HG03439 (cell line): ENCODE results near the gene AQP6.
"Not testable (repeated sequence)": the region's sequence is repeated elsewhere in the genome, so short reads cannot be mapped to it uniquely, and the experiment has no call there.

Experiments
- ATAC-seq: cut with Tn5 transposase; IDR thresholded peaks from one replicate; pipeline ENCODE4 v1.9.1; 2021; ENCODE audit warnings: mild to moderate bottlenecking, moderate library complexity; ENCODE audit not compliant: unreplicated experiment

Gene AQP6

GRCh38 chr12:49969027-49969426 is 3.7 kb upstream of the AQP6 start:
- ATAC-seq, result no peak

- ATAC-seq, result no peak
These were observed 2.9 kb upstream of the AQP6 start for GRCh38 chr12:49969651-49970429.

GRCh38 chr12:49970658-49971057 is 2.1 kb upstream of the AQP6 start:
- ATAC-seq, result no peak

GRCh38 chr12:49971141-49971540 is 1.6 kb upstream of the AQP6 start:
- no peak for ATAC-seq

GRCh38 chr12:49972129-49972528 is 618 bp upstream of the AQP6 start:
- ATAC-seq, result no peak

GRCh38 chr12:49973361-49973830 is 649 bp downstream of the AQP6 start:
- ATAC-seq, result no peak

GRCh38 chr12:49974231-49974675 is 1.5 kb downstream of the AQP6 start:
- no peak for ATAC-seq

- no peak for ATAC-seq
These were observed 2.0 kb downstream of the AQP6 start for GRCh38 chr12:49974677-49975317.

GRCh38 chr12:49975318-49975761 is 2.6 kb downstream of the AQP6 start:
- ATAC-seq, result no peak

- no peak for ATAC-seq
These were observed 3.8 kb downstream of the AQP6 start for GRCh38 chr12:49976557-49976956.

GRCh38 chr12:49978125-49978524 is 5.4 kb downstream of the AQP6 start:
- ATAC-seq, result no peak

- ATAC-seq, result no peak
These were observed 6.4 kb downstream of the AQP6 start for GRCh38 chr12:49979016-49979586.

- ATAC-seq, result no peak
These were observed 7.0 kb downstream of the AQP6 start for GRCh38 chr12:49979791-49980190.

- no peak for ATAC-seq
These were observed 8.0 kb downstream of the AQP6 start for GRCh38 chr12:49980501-49981349.

- no peak for ATAC-seq
These were observed 9.7 kb downstream of the AQP6 start for GRCh38 chr12:49982246-49983087.

GRCh38 chr12:49983892-49984291 is 11.1 kb downstream of the AQP6 start:
- no peak for ATAC-seq

GRCh38 chr12:49984476-49985359 is 12.0 kb downstream of the AQP6 start:
- ATAC-seq, result no peak

GRCh38 chr12:49985981-49986380 is 13.2 kb downstream of the AQP6 start:
- ATAC-seq, result no peak

GRCh38 chr12:49986476-49986875 is 13.7 kb downstream of the AQP6 start:
- ATAC-seq, result not testable (repeated sequence)
